ENCODE results near the gene TMTC4. TPM values are rescaled to one million over a fixed set of nuclear protein-coding genes. Genes with fewer than 3 reads are reported as not detected.

The TMTC4 gene
- total RNA-seq, 1 experiment from 2014 or later, result 14.6 TPM

- no TSS peak for BruUV-seq (replicated peaks)
- Histone ChIP-seq H3K27me3 (ENCODE audit: control insufficient read depth, insufficient read depth, low read length) (no peaks in the 10 kb centered on the region), H3K4me3 (ENCODE audit: low read depth in 2 of 2, low read length in 2 of 2) (0 out of 4 replicates have a peak overlapping the region, but pooled peaks of 1 of the 2 experiments have one; percentile 20), H3K9me3 (ENCODE audit: control insufficient read depth, insufficient read depth, low read depth, low read length) (no peaks in the 10 kb centered on the region), H3K27ac (ENCODE audit: low read length) (no peak overlapping the region), H3K36me3 (ENCODE audit: control insufficient read depth, insufficient read depth, low read length) (no peaks in the 10 kb centered on the region), H3K4me1 (ENCODE audit: control insufficient read depth, insufficient read depth, low read length) (no peaks in the 10 kb centered on the region)
- ChIA-PET POLR2A (no interaction called here), CTCF (no interaction called here)
- no peak for TF ChIP-seq TCF7L2 (IDR thresholded peaks at IDR 0.05; ENCODE audit: low read depth, low read length)
- no peak for TF ChIP-seq POLR2AphosphoS5 (IDR thresholded peaks at IDR 0.05; ENCODE audit: low read depth, low read length)
- TF ChIP-seq, protein P1, sequence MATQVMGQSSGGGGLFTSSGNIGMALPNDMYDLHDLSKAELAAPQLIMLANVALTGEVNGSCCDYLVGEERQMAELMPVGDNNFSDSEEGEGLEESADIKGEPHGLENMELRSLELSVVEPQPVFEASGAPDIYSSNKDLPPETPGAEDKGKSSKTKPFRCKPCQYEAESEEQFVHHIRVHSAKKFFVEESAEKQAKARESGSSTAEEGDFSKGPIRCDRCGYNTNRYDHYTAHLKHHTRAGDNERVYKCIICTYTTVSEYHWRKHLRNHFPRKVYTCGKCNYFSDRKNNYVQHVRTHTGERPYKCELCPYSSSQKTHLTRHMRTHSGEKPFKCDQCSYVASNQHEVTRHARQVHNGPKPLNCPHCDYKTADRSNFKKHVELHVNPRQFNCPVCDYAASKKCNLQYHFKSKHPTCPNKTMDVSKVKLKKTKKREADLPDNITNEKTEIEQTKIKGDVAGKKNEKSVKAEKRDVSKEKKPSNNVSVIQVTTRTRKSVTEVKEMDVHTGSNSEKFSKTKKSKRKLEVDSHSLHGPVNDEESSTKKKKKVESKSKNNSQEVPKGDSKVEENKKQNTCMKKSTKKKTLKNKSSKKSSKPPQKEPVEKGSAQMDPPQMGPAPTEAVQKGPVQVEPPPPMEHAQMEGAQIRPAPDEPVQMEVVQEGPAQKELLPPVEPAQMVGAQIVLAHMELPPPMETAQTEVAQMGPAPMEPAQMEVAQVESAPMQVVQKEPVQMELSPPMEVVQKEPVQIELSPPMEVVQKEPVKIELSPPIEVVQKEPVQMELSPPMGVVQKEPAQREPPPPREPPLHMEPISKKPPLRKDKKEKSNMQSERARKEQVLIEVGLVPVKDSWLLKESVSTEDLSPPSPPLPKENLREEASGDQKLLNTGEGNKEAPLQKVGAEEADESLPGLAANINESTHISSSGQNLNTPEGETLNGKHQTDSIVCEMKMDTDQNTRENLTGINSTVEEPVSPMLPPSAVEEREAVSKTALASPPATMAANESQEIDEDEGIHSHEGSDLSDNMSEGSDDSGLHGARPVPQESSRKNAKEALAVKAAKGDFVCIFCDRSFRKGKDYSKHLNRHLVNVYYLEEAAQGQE (IDR thresholded peaks at IDR 0.05; ENCODE audit: insufficient read depth in 1 of 2, low read depth in 2 of 2, low read length in 1 of 2), result no peak
- TF ChIP-seq, protein P2, sequence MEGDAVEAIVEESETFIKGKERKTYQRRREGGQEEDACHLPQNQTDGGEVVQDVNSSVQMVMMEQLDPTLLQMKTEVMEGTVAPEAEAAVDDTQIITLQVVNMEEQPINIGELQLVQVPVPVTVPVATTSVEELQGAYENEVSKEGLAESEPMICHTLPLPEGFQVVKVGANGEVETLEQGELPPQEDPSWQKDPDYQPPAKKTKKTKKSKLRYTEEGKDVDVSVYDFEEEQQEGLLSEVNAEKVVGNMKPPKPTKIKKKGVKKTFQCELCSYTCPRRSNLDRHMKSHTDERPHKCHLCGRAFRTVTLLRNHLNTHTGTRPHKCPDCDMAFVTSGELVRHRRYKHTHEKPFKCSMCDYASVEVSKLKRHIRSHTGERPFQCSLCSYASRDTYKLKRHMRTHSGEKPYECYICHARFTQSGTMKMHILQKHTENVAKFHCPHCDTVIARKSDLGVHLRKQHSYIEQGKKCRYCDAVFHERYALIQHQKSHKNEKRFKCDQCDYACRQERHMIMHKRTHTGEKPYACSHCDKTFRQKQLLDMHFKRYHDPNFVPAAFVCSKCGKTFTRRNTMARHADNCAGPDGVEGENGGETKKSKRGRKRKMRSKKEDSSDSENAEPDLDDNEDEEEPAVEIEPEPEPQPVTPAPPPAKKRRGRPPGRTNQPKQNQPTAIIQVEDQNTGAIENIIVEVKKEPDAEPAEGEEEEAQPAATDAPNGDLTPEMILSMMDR (IDR thresholded peaks at IDR 0.05), result no peak
- no peak for TF ChIP-seq SIN3A (IDR thresholded peaks at IDR 0.05; ENCODE audit: borderline replicate concordance, insufficient read depth, low read depth, low read length)
- DNase-seq (ENCODE audit: low read depth, low spot score) (no peak), ATAC-seq (no peak)
- intact Hi-C loops (cut with micrococcal nuclease; ENCODE audit: unreplicated experiment) (no loop called here), in situ Hi-C loops (cut with HindIII; ENCODE audit: low pct_unique_long_range_greater_than_20kb, low sequenced_read_pairs) (no loop called here)
Observed at GRCh38 chr13:100589178-100589725, 85.3 kb downstream of the TMTC4 start.

- in situ Hi-C loops (cut with HindIII; ENCODE audit: low pct_unique_long_range_greater_than_20kb, low sequenced_read_pairs), result no loop called here
- no peak for DNase-seq (ENCODE audit: low read depth, low spot score)
- peak; percentile 98 for ATAC-seq
Observed at GRCh38 chr13:100588331-100589177, 86.0 kb downstream of the TMTC4 start, which contains the start of gene GGACT. GGACT (minus strand) TSS chr13:100588789; CDS start chr13:100532591, 56,198 bp downstream.

More at GRCh38 chr13:100588331-100589177, 86.0 kb downstream of the TMTC4 start, which contains the start of gene GGACT:
- no TSS peak for BruUV-seq (replicated peaks)
- H3K27me3 ChIP-seq (ENCODE audit: control insufficient read depth, insufficient read depth, low read length), result no peaks in the 10 kb centered on the region
- H3K27ac ChIP-seq (ENCODE audit: low read length), result peak within 1 kb of the TSS; percentile 75
- H3K36me3 ChIP-seq (ENCODE audit: control insufficient read depth, insufficient read depth, low read length), result no peaks in the 10 kb centered on the region
- ChIA-PET POLR2A (no interaction called here), CTCF (no interaction called here)
- H3K4me1 ChIP-seq (ENCODE audit: control insufficient read depth, insufficient read depth, low read length), result no peaks in the 10 kb centered on the region
- TF ChIP-seq, protein P1 (IDR thresholded peaks at IDR 0.05; ENCODE audit: insufficient read depth in 1 of 2, low read depth in 2 of 2, low read length in 1 of 2), result no peak
- no peak for TF ChIP-seq SIN3A (IDR thresholded peaks at IDR 0.05; ENCODE audit: borderline replicate concordance, insufficient read depth, low read depth, low read length)
- TF ChIP-seq, protein P2 (IDR thresholded peaks at IDR 0.05), result peak; percentile 82
- TF ChIP-seq TCF7L2 (IDR thresholded peaks at IDR 0.05; ENCODE audit: low read depth, low read length), result no peak
- H3K4me3 ChIP-seq (ENCODE audit: low read depth in 2 of 2, low read length in 2 of 2), result peak within 1 kb of the TSS; percentile 55 to 66
- H3K9me3 ChIP-seq (ENCODE audit: control insufficient read depth, insufficient read depth, low read depth, low read length), result no peaks in the 10 kb centered on the region
- intact Hi-C loops (cut with micrococcal nuclease; ENCODE audit: unreplicated experiment), result no loop called here
